Measurements from ENCODE around the gene UBE2G2.

GRCh38 chr21:44753357-44753756 lies 48.3 kb downstream of the UBE2G2 start:
- TF ChIP-seq TAF1 (IDR thresholded peaks at IDR 0.05; ENCODE audit: low read depth) (no peak), FOXM1 (IDR thresholded peaks at IDR 0.05; ENCODE audit: borderline replicate concordance, low read depth) (no peak), ZBTB7A (IDR thresholded peaks at IDR 0.05; ENCODE audit: low read depth) (no peak), TCF12 (IDR thresholded peaks at IDR 0.05; ENCODE audit: low read depth) (no peak), CREB1 (IDR thresholded peaks at IDR 0.05; ENCODE audit: low read depth) (no peak), NFIC (IDR thresholded peaks at IDR 0.05) (no peak), YY1 (IDR thresholded peaks at IDR 0.05; ENCODE audit: low read depth) (no peak)
- TF ChIP-seq, protein P1, sequence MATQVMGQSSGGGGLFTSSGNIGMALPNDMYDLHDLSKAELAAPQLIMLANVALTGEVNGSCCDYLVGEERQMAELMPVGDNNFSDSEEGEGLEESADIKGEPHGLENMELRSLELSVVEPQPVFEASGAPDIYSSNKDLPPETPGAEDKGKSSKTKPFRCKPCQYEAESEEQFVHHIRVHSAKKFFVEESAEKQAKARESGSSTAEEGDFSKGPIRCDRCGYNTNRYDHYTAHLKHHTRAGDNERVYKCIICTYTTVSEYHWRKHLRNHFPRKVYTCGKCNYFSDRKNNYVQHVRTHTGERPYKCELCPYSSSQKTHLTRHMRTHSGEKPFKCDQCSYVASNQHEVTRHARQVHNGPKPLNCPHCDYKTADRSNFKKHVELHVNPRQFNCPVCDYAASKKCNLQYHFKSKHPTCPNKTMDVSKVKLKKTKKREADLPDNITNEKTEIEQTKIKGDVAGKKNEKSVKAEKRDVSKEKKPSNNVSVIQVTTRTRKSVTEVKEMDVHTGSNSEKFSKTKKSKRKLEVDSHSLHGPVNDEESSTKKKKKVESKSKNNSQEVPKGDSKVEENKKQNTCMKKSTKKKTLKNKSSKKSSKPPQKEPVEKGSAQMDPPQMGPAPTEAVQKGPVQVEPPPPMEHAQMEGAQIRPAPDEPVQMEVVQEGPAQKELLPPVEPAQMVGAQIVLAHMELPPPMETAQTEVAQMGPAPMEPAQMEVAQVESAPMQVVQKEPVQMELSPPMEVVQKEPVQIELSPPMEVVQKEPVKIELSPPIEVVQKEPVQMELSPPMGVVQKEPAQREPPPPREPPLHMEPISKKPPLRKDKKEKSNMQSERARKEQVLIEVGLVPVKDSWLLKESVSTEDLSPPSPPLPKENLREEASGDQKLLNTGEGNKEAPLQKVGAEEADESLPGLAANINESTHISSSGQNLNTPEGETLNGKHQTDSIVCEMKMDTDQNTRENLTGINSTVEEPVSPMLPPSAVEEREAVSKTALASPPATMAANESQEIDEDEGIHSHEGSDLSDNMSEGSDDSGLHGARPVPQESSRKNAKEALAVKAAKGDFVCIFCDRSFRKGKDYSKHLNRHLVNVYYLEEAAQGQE (IDR thresholded peaks at IDR 0.05; ENCODE audit: low read depth), result no peak

All from Ishikawa (cell line).